HG03558 (cell line): ENCODE measurements around the gene INTS15.
"Not testable (repeated sequence)": the region's sequence is repeated elsewhere in the genome, so short reads cannot be mapped to it uniquely, and the experiment has no call there.

Source experiments
- ATAC-seq: cut with Tn5 transposase; IDR thresholded peaks from one replicate; pipeline ENCODE4 v1.9.1; 2021; ENCODE audit warnings: moderate number of reproducible peaks; ENCODE audit not compliant: unreplicated experiment; ENCODE audit errors: extremely low read depth

The INTS15 gene

DNA sequence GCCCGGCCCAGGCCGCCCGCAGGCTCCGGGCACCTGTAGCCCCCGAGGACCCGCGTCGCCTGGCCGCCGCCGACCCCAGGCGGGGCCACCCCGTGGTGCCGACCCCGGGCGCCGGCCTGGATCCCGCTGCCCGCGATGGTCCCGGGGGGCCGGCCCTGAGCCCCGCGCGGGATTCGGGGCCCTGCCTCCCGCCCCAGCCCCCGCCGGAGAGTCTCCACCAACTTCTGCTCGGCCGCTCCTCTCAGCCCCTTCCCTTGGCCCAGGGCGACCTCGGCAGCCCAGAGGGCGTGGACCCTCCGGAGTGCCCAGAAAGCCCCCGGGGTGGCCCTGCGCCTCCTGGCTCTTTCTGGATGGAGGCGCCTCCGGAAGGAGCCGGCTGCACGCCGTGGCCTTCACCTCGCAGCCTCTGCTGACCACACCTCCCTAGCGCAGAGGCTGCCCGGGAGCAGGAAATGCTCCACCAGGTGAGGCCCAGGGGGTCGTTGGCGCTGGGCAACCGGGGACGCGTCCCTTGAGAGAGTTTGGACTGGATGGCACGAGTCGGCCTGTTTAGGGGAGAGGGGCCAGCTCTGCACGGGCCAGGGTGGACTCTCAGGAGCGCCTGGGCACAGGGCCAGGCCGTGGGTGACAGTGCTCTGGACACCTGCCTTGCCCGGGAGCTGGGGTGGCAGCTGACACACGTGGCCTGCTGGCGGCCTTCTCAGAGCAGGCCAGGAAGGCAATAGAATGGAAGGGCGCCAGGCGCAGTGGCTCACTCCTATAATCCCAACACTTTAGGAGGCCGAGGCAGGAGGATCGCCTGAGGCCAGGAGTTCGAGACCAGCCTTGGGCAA lies 26.1 kb downstream of the INTS15 start:
- no peak for ATAC-seq

DNA sequence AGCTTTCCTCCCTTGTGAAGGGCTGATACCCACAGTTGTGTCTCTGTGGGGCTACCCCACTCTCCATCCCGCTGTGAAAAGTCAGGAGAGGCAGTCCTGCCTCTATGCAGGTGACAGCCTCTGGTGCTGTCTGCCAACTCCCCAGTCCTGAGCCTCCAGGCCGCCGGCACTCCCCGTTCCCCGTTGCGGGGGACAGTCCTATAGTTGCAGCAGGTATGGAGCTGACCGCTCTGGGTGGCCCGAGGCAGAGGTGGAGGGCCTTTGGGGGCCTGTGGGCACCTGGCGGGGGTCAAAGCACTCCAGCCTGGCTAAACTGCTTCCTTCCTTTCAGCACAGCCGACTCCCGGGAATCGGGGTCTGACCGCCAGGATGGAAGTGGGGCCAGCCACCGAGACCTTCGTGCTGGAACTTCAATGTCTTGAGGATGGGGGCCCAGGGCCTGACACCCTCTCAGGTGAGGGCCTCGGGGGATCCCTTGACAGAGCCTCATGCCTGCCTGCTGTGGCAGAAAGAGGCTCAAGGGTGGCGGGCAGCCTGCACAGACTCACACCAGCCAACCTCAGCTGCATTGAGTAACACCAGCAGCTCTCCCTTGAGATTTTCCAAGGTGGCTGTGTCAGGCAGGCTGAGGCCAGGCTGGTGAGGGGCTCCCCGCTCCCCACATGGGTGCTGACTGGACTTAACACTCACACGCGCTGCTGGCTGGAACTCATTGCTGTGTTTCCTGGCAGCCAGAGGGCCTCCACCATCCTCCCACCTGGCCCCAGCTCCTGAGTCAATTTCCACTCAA lies 27.2 kb downstream of the INTS15 start:
- ATAC-seq = no peak

DNA sequence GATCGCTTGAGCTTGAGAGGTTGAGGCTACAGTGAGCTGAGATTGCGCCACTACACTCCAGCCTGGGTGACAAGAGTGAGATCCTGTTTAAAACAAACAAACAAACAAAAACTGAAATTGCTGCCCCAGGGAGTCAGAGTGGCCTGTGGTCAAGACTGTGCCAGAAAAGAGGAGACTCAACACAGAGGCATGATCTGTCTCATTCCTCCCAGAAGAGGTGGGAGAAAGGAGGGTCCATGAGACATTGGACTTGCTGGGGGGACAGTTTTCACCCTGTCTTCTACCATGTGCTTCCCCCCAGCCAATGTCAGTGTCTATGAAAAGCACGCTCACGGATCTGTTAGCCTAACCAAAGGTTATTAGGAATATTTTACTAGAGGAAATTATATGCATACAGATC lies 28.8 kb downstream of the INTS15 start:
- ATAC-seq = no peak

DNA sequence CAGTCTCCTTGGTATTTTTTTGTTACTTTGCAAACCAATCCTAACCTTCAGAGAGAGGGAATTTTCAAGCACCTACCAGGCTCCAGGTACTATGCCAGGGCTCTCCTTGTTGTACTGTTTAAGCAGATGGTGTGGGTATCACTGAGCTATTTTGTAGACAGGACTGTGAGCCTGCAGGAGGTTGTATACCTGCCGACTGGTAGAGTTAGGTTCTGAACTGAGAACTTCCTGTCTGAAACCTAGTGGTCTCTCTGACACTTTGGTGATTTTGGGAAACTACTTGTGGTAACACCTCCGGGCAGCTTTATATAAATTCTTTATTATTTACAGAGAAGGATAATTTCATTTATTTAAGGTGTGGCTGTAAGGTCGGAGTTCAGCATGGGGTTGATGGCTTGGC lies 30.1 kb downstream of the INTS15 start:
- no peak for ATAC-seq

DNA sequence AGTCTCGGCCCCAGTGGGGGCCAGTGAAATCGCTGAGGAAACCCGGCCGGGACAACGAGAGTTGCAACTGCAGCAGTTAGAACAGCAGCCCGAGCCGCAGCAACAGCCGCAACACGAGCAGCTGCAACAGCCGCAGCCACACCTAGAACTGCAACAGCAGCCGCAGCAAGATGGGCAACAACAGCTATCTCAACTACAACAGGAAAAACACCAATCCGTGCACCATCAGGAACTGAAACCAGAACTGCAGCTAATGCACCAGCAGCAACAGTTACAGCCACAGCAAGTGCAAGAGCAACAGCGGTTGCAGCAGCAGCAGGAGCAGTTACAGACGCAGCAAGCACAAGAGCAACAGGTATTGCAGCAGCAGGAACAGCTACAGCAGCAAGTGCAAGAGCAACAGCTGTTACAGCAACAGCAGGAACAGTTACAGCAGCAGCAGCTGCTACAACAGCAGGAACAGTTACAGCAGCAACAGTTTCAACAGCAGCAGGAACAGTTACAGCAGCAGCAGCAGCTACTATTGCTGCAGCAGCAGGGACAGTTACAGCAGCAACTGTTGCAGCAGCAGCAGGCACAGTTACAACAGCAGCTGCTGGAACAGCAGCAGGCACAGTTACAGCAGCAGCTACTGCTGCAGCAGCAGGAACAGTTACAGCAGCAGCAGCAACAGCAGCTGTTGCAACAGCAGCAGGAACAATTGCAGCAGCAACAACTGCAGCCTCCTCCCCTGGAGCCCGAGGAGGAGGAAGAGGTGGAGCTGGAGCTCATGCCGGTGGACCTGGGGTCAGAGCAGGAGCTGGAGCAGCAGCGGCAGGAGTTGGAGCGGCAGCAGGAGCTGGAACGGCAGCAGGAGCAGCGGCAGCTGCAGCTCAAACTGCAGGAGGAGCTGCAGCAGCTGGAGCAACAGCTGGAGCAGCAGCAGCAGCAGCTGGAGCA lies 31.6 kb downstream of the INTS15 start:
- ATAC-seq = no peak

DNA sequence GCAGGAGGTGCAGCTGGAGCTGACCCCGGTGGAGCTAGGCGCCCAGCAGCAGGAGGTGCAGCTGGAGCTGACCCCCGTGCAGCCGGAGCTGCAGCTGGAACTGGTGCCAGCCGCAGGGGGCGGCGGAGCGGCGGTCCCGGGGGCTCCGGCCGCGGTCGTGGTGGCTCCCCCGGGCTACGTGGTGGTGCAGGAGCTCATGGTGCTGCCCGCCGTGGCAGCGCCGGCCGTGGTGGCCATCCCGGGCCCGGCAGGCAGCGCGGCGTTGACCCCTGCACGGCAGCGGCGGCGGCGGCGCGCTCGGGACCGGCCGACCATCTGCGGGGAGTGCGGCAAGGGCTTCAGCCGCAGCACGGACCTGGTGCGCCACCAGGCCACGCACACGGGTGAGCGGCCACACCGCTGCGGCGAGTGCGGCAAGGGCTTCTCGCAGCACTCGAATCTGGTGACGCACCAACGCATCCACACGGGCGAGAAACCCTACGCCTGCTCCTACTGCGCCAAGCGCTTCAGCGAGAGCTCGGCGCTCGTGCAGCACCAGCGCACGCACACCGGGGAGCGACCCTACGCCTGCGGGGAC lies 32.4 kb downstream of the INTS15 start:
- ATAC-seq = no peak

DNA sequence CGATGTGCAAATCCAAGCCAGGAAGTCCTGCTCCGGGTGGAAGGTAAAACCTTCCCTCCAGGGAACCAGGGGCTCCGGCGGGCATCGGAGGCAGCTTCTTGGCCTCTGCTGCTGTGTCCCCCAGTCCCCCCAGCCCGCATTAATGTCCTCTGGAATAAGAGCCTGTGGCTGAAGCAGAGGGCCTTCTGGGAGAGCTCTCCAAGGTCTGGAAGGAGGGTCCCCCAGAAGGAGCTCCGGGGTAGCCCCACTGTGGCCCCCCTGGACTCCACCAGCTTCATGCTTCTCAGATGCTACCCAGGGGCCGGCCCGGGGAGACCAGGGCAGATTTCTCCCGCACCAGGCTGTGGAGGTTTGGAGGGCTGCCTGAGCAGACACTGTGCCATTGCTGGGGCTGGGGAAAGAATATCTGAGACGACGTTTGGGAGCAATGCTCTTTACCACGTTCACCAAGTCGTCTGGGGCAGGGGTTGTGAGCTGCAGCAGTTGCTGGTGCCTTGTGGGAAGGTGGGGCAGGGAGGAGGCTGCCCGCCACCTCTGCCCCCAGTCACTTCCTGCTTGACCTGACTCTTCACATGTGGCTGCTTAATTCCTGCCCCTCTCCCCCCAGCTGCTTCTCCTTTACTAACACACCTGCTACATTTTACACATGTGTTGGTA lies 33.9 kb downstream of the INTS15 start:
- no peak for ATAC-seq

DNA sequence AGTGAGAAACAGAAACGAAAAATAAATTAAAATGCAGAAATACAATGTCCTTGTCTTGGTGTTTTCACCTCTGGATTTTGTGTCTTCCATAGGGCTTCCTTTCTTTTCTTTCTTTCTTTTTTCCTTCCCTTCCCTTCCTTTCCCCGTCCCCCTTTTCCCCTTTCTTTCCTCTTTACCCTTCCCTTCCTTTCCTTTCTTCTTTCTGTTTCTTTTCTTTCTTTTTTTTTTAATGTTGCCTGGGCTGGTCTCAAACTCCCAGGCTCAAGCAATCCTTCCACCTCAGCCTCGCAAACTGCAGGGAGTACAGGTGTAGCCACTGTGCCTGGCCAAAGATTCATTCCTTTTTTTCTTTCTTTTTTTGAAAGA lies 34.4 kb downstream of the INTS15 start:
- no peak for ATAC-seq

DNA sequence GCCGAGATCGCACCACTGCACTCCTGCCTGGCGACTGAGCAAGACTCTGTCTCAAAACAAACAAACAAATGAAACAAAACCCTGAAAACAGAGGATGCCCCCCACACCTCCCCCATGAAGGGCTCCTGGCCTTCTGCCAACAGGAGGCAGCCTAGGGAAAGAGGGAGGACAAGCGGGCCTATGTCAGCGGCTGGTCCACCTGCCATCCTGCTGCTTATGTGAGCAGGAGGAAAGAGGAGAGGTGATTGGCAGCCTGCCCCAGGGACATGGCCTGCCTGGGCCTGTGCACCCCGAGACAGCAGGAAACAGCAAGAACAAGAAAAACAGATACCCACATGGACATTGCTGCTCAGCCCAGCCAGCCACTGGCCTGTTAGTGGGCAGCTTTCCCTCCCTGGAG lies 38.2 kb downstream of the INTS15 start:
- ATAC-seq = no peak

DNA sequence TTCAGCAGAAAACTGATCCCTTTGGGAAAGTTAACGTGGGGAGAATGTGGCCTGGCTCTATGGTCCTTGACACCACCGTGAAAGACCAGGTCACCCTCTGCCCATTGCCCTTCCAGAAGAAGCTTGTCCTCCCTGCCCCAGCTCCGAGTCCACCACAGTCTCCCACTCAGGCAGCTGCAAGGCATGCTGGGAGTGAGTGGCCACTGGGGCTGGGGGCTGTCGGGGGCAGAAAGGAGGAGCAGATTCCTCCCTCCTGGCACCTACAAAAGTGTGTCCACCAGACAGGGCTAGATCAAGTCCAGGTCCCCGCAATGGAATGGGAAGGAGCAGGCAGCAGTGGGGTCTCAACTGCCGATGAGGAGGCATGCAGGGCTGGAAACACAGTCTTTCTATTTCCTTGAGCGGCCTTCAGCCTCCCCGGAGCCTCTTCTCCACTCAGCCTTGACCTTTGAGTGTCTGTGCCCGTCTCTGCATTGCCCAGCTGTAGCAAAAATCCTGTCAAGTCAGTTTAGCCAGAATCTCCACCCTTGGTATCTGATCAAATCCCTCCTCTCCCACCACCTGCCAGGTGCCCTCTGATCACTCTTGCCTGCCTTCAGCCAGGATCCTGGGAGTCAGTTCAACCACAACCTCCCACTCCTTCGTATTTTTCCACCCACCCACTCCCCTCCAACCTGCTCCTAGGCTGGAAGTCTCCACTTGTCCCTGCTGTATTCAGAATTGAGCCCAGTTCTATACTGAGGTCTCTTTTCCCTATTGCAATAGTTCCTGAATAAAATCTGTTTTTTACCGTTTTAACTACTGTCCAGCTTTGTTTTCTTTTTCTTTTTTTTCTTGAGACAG lies 40.4 kb downstream of the INTS15 start:
- no peak for ATAC-seq

DNA sequence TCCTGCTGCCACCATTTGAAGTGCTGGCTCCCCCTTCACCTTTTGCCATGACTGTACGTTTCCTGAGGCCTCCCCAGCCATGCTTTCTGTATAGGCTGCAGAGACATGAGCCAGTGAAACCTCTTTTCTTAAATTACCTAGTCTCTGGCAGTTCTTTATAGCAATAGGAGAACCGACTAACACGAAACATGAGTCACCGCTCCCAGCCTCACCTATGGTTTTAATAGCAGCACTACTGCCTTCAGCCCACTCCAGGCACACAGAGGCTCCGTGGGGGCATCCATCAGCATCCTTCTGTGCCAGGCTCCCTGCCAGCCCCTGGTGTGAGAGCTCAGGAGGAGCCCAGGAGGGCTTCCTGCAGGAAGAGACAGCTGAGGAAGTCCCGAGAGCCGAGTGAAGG lies 41.8 kb downstream of the INTS15 start:
- ATAC-seq = no peak

DNA sequence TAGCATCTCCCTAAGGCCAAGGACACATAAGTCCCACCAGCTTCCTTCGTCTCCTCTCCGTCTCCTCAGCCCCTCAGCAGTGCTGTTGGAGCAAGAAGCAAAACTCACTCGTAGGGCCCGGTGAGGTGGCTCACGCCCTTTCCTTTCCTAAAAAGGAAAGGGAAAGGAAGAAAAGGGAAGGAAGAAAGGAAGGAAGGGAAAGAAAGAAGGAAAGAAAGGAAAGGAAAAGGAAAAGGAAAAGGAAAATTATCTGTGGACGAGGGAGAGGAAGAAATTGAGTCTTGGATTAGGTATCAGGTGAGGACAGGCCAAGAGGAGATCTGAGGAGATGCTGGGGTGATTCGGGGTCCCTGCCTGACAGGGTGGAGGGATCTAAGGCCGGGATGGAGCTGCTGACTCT lies 44.2 kb downstream of the INTS15 start:
- ATAC-seq = no peak

DNA sequence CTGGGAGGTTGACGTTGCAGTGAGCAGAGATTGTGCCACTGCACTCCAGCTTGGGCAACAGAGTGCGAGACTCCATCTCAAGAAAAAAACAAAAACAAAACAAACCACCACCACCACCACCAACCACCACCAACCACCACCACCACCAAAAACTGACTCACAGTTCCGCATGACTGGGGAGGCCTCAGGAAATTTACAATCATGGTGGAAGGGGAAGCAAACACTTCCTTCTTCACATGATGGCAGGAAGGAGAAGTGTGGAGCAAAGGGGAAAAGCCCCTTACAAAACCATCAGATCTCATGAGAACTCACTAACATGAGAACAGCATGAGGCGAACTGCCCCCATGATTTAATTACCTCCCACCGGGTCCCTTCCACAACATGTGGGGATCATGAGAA lies 45.1 kb downstream of the INTS15 start:
- ATAC-seq = not testable (repeated sequence)

DNA sequence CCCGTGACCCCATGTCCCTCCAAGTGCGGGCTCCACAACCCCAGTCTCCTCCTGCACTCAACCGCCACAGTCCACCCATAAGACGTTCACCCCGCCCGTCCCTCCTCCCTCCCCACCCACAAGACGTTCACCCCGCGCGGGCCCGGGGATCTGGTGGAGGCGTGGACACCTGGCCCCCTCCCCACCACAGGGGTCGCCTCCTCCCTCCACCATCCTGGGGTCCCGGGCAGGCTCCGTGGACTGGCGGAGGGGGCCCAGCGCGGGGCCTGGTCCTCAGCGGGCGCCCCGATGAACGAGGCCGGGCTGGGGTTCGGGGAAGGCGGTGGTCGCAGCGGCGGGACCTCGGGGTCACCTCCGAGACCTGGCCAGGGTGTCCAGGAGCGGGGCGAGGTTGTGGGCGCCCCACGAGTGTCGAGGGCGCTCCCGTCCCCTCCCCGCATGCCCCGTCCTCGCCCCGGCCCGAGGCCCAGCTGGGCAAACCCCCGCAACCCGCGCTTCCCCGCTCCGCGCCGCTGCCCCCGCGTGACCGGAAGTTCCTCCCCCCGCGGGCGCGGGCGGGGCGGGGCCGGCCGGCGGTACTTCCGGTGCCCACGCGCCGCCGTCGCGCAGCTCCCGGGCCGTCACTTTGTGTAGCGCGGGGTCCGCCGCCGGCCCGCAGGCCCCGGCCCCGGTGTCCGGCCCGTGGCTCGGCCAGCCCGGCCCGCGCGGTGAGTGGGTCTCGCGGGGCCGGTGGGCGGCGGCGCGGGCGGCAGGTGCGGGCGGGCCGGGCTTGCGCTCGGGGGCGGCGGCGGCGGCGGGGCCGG lies 47.1 kb downstream of the INTS15 start, which contains the start of gene ZNF316:
TSS of gene ZNF316 (plus strand) at position 578 of the 803 bp plus-strand sequence. CDS start 5,092 bp downstream, outside the sequence.
- peak; percentile 51 for ATAC-seq

DNA sequence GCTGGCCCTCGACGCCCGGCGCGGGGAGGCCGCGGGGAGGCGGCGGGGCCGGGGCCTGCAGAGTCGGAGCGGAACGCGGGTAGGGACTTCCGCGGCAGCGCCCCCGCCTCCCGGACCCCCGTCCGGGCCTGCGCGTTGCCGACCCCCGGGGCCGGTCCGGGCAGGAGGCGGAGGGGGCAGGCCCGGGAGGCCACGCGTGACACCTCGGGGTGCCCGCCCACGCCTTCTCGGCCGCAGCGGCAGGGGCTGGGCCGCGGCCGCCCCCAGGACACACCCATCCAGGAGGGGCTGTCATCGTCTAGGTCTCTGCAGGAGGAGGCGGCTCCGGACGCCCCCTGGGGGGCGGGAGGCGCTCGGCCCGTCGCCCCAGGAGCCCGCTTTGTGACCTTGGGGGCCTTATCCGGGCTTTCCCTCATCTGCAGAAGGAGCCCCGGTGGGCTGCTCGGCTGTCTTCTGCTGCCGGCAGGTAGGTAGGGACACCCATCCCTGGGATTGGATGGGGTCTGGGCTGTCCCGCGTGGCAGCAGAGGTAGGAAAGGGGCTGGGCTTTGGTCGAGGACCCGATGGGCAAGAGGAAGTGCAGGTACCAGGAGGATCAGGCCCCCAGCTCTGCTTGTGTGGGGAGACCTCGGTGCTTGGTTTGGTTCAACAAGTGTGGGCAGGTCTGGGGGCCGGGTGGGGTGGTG lies 47.9 kb downstream of the INTS15 start:
- peak; percentile 60 for ATAC-seq

DNA sequence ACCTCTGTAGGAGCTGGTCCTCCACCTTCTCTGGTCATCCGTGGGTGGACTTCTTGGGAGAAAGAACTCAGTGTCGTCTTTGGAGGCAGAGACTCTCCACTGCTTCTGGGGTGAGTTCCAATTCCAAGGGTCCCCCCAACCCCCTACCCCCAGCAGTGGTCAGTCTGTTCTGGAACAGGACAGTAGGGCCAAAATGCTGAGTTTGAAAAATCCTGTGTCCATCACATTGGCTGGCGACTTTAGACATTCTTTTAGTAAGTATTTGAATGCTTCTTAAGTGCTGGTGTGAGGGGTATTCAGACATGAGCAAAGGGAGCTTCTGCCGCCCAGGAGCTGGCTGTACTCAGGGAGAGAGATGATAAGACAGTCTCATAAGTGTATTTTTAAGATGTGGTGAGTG lies 49.2 kb downstream of the INTS15 start:
- no peak for ATAC-seq

DNA sequence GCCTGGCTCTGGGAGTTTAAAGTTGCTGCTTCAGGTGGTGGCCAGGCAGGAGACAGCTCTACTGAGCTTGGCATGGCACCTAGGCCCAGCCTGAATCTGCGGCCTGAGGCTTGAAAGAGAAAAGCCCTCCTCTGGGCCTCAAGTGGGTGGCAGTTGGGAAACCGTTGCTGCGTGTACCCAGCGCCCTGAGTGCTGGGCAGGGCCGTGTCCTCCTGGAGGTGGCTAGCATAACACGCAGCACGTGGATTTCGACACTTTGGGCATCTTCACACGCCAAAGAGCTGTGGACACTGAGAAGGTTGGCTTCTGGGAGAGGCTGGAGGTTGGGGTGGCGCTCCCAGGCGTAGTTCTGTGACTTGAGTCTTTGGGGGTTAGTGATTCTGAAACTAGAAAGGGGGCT lies 49.8 kb downstream of the INTS15 start:
- ATAC-seq = no peak
